Measurements from ENCODE around the gene WNT7B.

DNA sequence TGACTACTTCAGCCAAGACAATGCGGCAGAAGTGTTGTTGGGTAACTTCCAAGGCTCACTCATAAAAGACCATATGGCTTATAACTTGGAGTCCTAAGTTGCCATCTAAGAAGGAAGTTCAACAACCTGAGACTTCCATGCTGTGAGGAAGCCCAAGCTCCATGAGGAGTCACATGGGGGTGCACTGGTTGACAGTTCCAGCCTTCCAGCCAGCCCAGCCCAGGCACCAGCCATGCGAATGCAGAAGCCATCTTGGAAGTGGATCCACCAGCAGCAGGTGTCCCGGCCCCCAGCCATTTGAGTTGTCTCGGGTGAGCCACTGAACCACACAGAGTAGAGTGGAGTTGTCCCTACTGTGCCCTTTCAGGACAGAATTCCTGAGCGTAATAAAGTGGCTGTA is 32.8 kb upstream of the WNT7B start:
- no peak for TF ChIP-seq EZH2 (IDR thresholded peaks at IDR 0.05)
- TF ChIP-seq POLR2AphosphoS5 (IDR thresholded peaks at IDR 0.05; ENCODE audit: borderline replicate concordance, low read depth, low read length), result no peak
- no peak for TF ChIP-seq FOXP2 (optimal IDR thresholded peaks at IDR 0.05; ENCODE audit: control extremely low read depth, extremely low read length, insufficient read depth)
